HCT116 (cell line): Measurements from ENCODE around the gene DLG2. TPM values are rescaled to one million over a fixed set of nuclear protein-coding genes. Genes with fewer than 3 reads are reported as not detected.

Experiments
- ATAC-seq: fragments of 200-7000 bp; cut with Tn5 transposase; 2 replicates; pipeline ENCODE4 v1.9.1; 2020; ENCODE audit warnings: mild to moderate bottlenecking, moderate library complexity
- BruUV-seq: library from RNA; stranded (reverse); fragments of 400-500 nt; replicated peaks from 2 replicates; lab custom pipeline; 2021; lab: Mats Ljungman, UMichigan
- CTCF ChIA-PET: fragments of 300-600 bp; sonication (Branson Sonifier 250); formaldehyde crosslinking; loops from one replicate; lab custom pipeline; 2021; ENCODE audit warnings: antibody characterized with exemption; lab: Charles Lee
- POLR2A ChIA-PET: fragments of 300-600, 350-600 bp; sonication (Branson Sonifier 250); formaldehyde crosslinking; loops from one replicate; lab custom pipeline; 2021; ENCODE audit warnings: antibody characterized with exemption; lab: Charles Lee
- RAD21 ChIA-PET, 2 experiments: fragments of 300-600 bp; sonication (Branson Sonifier 250); formaldehyde crosslinking; loops; one replicate each; lab custom pipeline; 2023; ENCODE audit warnings: low total read pairs in 2 of 2; ENCODE audit not compliant: uncharacterized antibody in 2 of 2, unreplicated experiment in 2 of 2, low non-redundant PET in 1 of 2; lab: Charles Lee
- DNase-seq: peaks from one replicate; pipeline ENCODE4 v3.0.0-alpha.2; 2010; ENCODE audit warnings: low read depth, low spot score
- H2AFZ ChIP-seq: fragments of 200-600 bp; shearing (Covaris generic), sonication (generic); 2 replicates; pipeline ENCODE4 v1.6.1; 2017; ENCODE audit warnings: low read depth, mixed run types, mixed read lengths, antibody characterized with exemption, low read length; ENCODE audit not compliant: poor library complexity, severe bottlenecking
- H3K27ac ChIP-seq: 2 replicates; pipeline ENCODE4 v1.5.1; 2012; ENCODE audit warnings: low read depth, low read length
- H3K27me3 ChIP-seq: fragments of 200-600 bp; sonication (generic); 2 replicates; pipeline ENCODE4 v1.6.1; 2016; ENCODE audit warnings: mixed run types, low read length, mixed read lengths; ENCODE audit not compliant: insufficient read depth
- H3K36me3 ChIP-seq, 2 experiments: fragments of 200-500 bp in 1 of 2; fragments of 200-600 bp in 1 of 2; sonication (Bioruptor generic) in 1 of 2; sonication (generic) in 1 of 2; 2 replicates each; pipeline versions ENCODE4 v1.5.1 to v1.6.1; 2014 to 2016; ENCODE audit warnings: low read length in 2 of 2, inconsistent platforms in 1 of 2, mixed read lengths in 1 of 2, mixed run types in 1 of 2; ENCODE audit not compliant: insufficient read depth in 2 of 2, control insufficient read depth in 1 of 2
- H3K4me1 ChIP-seq, 2 experiments: fragments of 200-600 bp in 1 of 2; sonication (generic) in 1 of 2; 2 replicates each; pipeline versions ENCODE4 v1.5.1 to v1.6.1; 2012 to 2017; ENCODE audit warnings: low read length in 2 of 2, inconsistent platforms in 1 of 2, mild to moderate bottlenecking in 1 of 2, mixed read lengths in 1 of 2, mixed run types in 1 of 2, moderate library complexity in 1 of 2; ENCODE audit not compliant: insufficient read depth in 2 of 2, control insufficient read depth in 1 of 2
- H3K4me2 ChIP-seq: fragments of 200-600 bp; sonication (generic); 2 replicates; pipeline ENCODE4 v1.6.1; 2017; ENCODE audit warnings: mixed run types, low read length, mixed read lengths
- H3K4me3 ChIP-seq, 2 experiments: fragments of 200-600 bp in 1 of 2; sonication (generic) in 1 of 2; replicated peaks in 1 of 2; 2 replicates each; pipeline ENCODE4 v1.5.1; 2011 to 2016; ENCODE audit warnings: low read length in 2 of 2, control low read depth in 1 of 2, low read depth in 1 of 2, mild to moderate bottlenecking in 1 of 2, mixed read lengths in 1 of 2, mixed run types in 1 of 2
- H3K79me2 ChIP-seq: fragments of 200-600 bp; sonication (generic); 2 replicates; pipeline ENCODE4 v1.6.1; 2017; ENCODE audit warnings: mild to moderate bottlenecking, mixed run types, low read length, moderate library complexity, mixed read lengths; ENCODE audit not compliant: insufficient read depth
- H3K9ac ChIP-seq: fragments of 200-600 bp; sonication (generic); 2 replicates; pipeline ENCODE4 v1.6.1; 2016; ENCODE audit warnings: low read length, mixed read lengths
- H3K9me2 ChIP-seq: fragments of 200-600 bp; sonication (generic), shearing (Covaris generic); 2 replicates; pipeline ENCODE4 v1.6.1; 2017; ENCODE audit warnings: mixed run types, mild to moderate bottlenecking, moderate library complexity; ENCODE audit not compliant: insufficient read depth
- H3K9me3 ChIP-seq, 2 experiments: fragments of 200-500 bp in 1 of 2; fragments of 200-600 bp in 1 of 2; sonication (Bioruptor generic) in 1 of 2; sonication (generic) in 1 of 2; 2 replicates each; pipeline ENCODE4 v1.6.1; 2014 to 2017; ENCODE audit warnings: low read length in 2 of 2, mixed read lengths in 2 of 2, inconsistent platforms in 1 of 2, low read depth in 1 of 2, mild to moderate bottlenecking in 1 of 2, mixed run types in 1 of 2, moderate library complexity in 1 of 2; ENCODE audit not compliant: control insufficient read depth in 1 of 2, insufficient read depth in 1 of 2
- H4K20me1 ChIP-seq: fragments of 200-600 bp; sonication (generic), shearing (Covaris generic); 2 replicates; pipeline ENCODE4 v1.6.1; 2017; ENCODE audit warnings: mixed run types, mild to moderate bottlenecking, moderate library complexity; ENCODE audit not compliant: insufficient read depth
- CBX3 ChIP-seq: IDR thresholded peaks from 2 replicates; pipeline ENCODE4 v1.6.1; 2012; ENCODE audit warnings: low read depth
- EGR1 ChIP-seq: IDR thresholded peaks from 2 replicates; pipeline ENCODE4 v1.6.1; 2012; ENCODE audit warnings: low read depth
- ELF1 ChIP-seq: IDR thresholded peaks from 2 replicates; pipeline ENCODE4 v1.6.1; 2012; ENCODE audit warnings: low read depth, borderline replicate concordance
- EZH2 ChIP-seq: fragments of 200-600 bp; sonication (generic); IDR thresholded peaks from 2 replicates; pipeline ENCODE4 v1.6.1; 2017; ENCODE audit warnings: antibody characterized with exemption, mixed run types
- EZH2phosphoT487 ChIP-seq: fragments of 200-600 bp; IDR thresholded peaks from 2 replicates; pipeline ENCODE4 v1.6.1; 2018; ENCODE audit warnings: antibody characterized with exemption, borderline replicate concordance
- FOSL1 ChIP-seq: IDR thresholded peaks from 2 replicates; pipeline ENCODE4 v1.6.1; 2012; ENCODE audit warnings: low read depth
- SIN3A ChIP-seq: IDR thresholded peaks from 2 replicates; pipeline ENCODE4 v1.6.1; 2012; ENCODE audit warnings: low read depth
- intact Hi-C: fragments of 100-400 bp; cut with micrococcal nuclease; formaldehyde crosslinking; loops from 2 replicates; pipeline ENCODE4 v1.10.0; 2022
- total RNA-seq: library from RNA; stranded (reverse); gene quantifications from one replicate; pipeline ENCODE4 v1.2.1, GENCODE V29; 2021; ENCODE audit not compliant: unreplicated experiment
- TF ChIP-seq, protein P1 (sequence below): IDR thresholded peaks from 2 replicates; pipeline ENCODE4 v1.6.1; 2012
- TF ChIP-seq, protein P2 (sequence below): IDR thresholded peaks from 2 replicates; pipeline ENCODE4 v1.6.1; 2011; ENCODE audit warnings: mild to moderate bottlenecking, low read length, moderate library complexity; ENCODE audit not compliant: insufficient replicate concordance; ENCODE audit errors: extremely low read depth

DLG2 gene
- total RNA-seq, 1 experiment from 2014 or later, result 2.4 TPM

DNA sequence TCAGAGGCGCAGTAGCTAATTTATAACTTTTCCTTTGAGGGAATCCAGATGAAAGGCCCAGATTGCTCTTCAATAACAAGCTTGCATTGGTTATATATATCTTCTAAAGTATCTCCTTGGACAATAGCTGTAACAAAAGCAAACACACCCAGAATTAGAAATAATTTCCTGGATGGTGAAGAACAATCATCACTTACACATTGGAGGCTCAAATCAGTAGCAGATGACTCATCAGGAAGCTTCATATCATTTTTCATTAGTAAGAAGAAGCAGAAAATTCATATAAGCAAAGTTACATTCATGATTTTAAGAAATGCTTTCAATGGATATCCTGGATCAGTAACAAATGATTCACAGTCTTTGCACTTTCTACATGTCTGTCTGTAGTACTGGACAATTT is 2167.3 kb downstream of the DLG2 start:
- CTCF ChIA-PET, result no interaction called here
- ATAC-seq, result no peak
- no peaks in the 10 kb centered on the region for H3K9me3 ChIP-seq
- DNase-seq, result no peak
- no peak overlapping the region for H3K9ac ChIP-seq
- no peak overlapping the region for H2AFZ ChIP-seq
- H3K27me3 ChIP-seq, result peaks cover 47% of the 10 kb centered on the region
- no TSS peak for BruUV-seq
- POLR2A ChIA-PET, result no interaction called here
- H3K9me2 ChIP-seq, result no peaks in the 10 kb centered on the region
- intact Hi-C loops, result no loop called here
- no peaks in the 10 kb centered on the region for H3K36me3 ChIP-seq
- no peaks in the 10 kb centered on the region for H4K20me1 ChIP-seq
- no peak overlapping the region for H3K4me3 ChIP-seq
- H3K27ac ChIP-seq, result no peak overlapping the region
- H3K79me2 ChIP-seq, result no peaks in the 10 kb centered on the region
- H3K4me1 ChIP-seq, result no peaks in the 10 kb centered on the region
- H3K4me2 ChIP-seq, result no peak overlapping the region
- RAD21 ChIA-PET, result interaction anchor here in 1 of 2 experiments (0.7 kb wide), 1 partner anchor 13 kb away, joined by 4 read pairs; no protein-coding TSS in a partner anchor
- TF ChIP-seq EZH2 (0 out of 2 replicates have a peak, but pooled peaks have one; percentile 33), SIN3A (no peak)

DNA sequence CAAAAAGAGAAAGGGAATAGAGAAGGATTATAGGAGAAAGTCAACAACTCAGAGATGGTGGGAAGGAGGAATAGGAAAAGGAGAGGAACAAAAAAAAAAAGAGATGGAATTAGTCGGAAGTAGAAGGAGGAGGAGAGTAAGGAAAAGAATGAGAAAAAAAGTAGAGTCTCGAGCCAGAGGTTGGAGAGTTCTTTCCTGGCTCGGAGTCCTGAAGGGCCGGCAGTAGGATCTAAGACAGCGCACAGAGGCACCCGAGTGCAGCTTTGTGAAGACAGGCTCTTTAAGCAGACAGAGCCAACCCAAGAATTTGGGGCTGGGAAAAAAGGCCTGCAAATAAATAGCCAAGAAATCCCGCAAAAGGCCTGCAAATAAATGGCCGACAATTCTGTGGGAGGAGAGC is 2170.6 kb downstream of the DLG2 start:
- H3K9ac ChIP-seq, result no peak overlapping the region
- TF ChIP-seq, protein P1, sequence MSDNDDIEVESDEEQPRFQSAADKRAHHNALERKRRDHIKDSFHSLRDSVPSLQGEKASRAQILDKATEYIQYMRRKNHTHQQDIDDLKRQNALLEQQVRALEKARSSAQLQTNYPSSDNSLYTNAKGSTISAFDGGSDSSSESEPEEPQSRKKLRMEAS, result no peak
- TF ChIP-seq FOSL1 (no peak), EGR1 (no peak), EZH2phosphoT487 (no peak), ELF1 (no peak), CBX3 (no peak)
- TF ChIP-seq, protein P2, sequence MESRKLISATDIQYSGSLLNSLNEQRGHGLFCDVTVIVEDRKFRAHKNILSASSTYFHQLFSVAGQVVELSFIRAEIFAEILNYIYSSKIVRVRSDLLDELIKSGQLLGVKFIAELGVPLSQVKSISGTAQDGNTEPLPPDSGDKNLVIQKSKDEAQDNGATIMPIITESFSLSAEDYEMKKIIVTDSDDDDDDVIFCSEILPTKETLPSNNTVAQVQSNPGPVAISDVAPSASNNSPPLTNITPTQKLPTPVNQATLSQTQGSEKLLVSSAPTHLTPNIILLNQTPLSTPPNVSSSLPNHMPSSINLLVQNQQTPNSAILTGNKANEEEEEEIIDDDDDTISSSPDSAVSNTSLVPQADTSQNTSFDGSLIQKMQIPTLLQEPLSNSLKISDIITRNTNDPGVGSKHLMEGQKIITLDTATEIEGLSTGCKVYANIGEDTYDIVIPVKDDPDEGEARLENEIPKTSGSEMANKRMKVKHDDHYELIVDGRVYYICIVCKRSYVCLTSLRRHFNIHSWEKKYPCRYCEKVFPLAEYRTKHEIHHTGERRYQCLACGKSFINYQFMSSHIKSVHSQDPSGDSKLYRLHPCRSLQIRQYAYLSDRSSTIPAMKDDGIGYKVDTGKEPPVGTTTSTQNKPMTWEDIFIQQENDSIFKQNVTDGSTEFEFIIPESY, result no peak
- DNase-seq, result no peak
- intact Hi-C loops, result no loop called here
- no TSS peak for BruUV-seq
- H3K9me2 ChIP-seq, result no peaks in the 10 kb centered on the region
- H3K27me3 ChIP-seq, result peaks cover 45% of the 10 kb centered on the region
- H3K4me2 ChIP-seq, result no peak overlapping the region
- H3K27ac ChIP-seq, result no peak overlapping the region
- no peaks in the 10 kb centered on the region for H3K4me1 ChIP-seq
- RAD21 ChIA-PET, result no interaction called here
- H3K36me3 ChIP-seq, result no peaks in the 10 kb centered on the region
- H3K9me3 ChIP-seq, result no peaks in the 10 kb centered on the region
- no peaks in the 10 kb centered on the region for H3K79me2 ChIP-seq
- H3K4me3 ChIP-seq, result no peak overlapping the region
- H4K20me1 ChIP-seq, result no peaks in the 10 kb centered on the region
- CTCF ChIA-PET, result no interaction called here
- POLR2A ChIA-PET, result no interaction called here
- no peak for ATAC-seq
- no peak overlapping the region for H2AFZ ChIP-seq
